MCF 10A (cell line): ENCODE results near the gene PPM1F. TPM values are rescaled to one million over a fixed set of nuclear protein-coding genes. Genes with fewer than 3 reads are reported as not detected.
A peak's percentile ranks its signal among the peaks of the same experiment; 100 is the strongest.

ENCODE experiments used
- BruUV-seq: library from RNA; stranded (reverse); fragments of 400-500 nt; replicated peaks from 2 replicates; lab custom pipeline; 2021; lab: Mats Ljungman, UMichigan
- CTCF ChIA-PET: fragments of 300-600 bp; sonication (Branson Sonifier 250); formaldehyde crosslinking; extraction: SDS; loops from one replicate; lab custom pipeline; 2021; ENCODE audit warnings: antibody characterized with exemption, inconsistent platforms; lab: Yijun Ruan, JAX
- POLR2A ChIA-PET: fragments of 300-600, 350-650 bp; sonication (Branson Sonifier 250); formaldehyde crosslinking; extraction: SDS; loops from one replicate; lab custom pipeline; 2020; ENCODE audit warnings: antibody characterized with exemption, inconsistent platforms; lab: Yijun Ruan, JAX
- DNase-seq: peaks from one replicate; pipeline ENCODE4 v3.0.0-alpha.2; 2018; ENCODE audit not compliant: unreplicated experiment
- H3K27ac Mint-ChIP-seq: one replicate; pipeline ENCODE4 v1.8.0; 2022; ENCODE audit warnings: mild to moderate bottlenecking, low read depth, mixed read lengths; ENCODE audit not compliant: unreplicated experiment
- H3K27me3 Mint-ChIP-seq: one replicate; pipeline ENCODE4 v1.8.0; 2022; ENCODE audit warnings: mixed read lengths; ENCODE audit not compliant: insufficient read depth, unreplicated experiment
- H3K36me3 Mint-ChIP-seq: one replicate; pipeline ENCODE4 v1.8.0; 2022; ENCODE audit warnings: mild to moderate bottlenecking, moderate library complexity, mixed read lengths; ENCODE audit not compliant: insufficient read depth, unreplicated experiment
- H3K4me1 Mint-ChIP-seq: one replicate; pipeline ENCODE4 v1.8.0; 2022; ENCODE audit warnings: mixed read lengths; ENCODE audit not compliant: insufficient read depth, unreplicated experiment
- H3K4me3 Mint-ChIP-seq: one replicate; pipeline ENCODE4 v1.8.0; 2022; ENCODE audit warnings: mild to moderate bottlenecking, moderate library complexity, mixed read lengths; ENCODE audit not compliant: unreplicated experiment
- H3K9me3 Mint-ChIP-seq: one replicate; pipeline ENCODE4 v1.8.0; 2022; ENCODE audit warnings: mixed read lengths; ENCODE audit not compliant: unreplicated experiment
- CTCF ChIP-seq: fragments of 200-600 bp; IDR thresholded peaks from one replicate; pipeline ENCODE4 v1.8.0; 2022; ENCODE audit warnings: antibody characterized with exemption, mild to moderate bottlenecking; ENCODE audit not compliant: unreplicated experiment
- intact Hi-C: fragments of 100-400 bp; cut with micrococcal nuclease; formaldehyde crosslinking; loops from 2 replicates; pipeline ENCODE4 v1.14.1; 2022
- total RNA-seq: library from RNA; stranded (reverse); gene quantifications from 2 replicates; pipeline ENCODE4 v1.2.3, GENCODE V29; 2022

PPM1F gene
- total RNA-seq, 1 experiment from 2014 or later = 32.6 TPM

GRCh38 chr22:21936151-21936775 lies 16.4 kb downstream of the PPM1F start:
- H3K9me3 Mint-ChIP-seq = no peaks in the 10 kb centered on the region
- no TSS peak for BruUV-seq
- peak overlapping the region; percentile 92 for H3K27ac Mint-ChIP-seq
- H3K27me3 Mint-ChIP-seq = no peaks in the 10 kb centered on the region
- H3K4me1 Mint-ChIP-seq = peaks cover 30% of the 10 kb centered on the region
- CTCF ChIA-PET = interaction anchor here (0.5 to 8.5 kb wide), 11 partner anchors 13 to 228 kb away, joined by 3 to 65 read pairs (median 4); partner anchors contain the start of genes PPM1F and TOP3B
- TF ChIP-seq CTCF = no peak
- H3K36me3 Mint-ChIP-seq = peaks cover 37% of the 10 kb centered on the region
- H3K4me3 Mint-ChIP-seq = peak overlapping the region; percentile 69
- DNase-seq = no peak
- intact Hi-C loops = loop anchor here (5.0 kb wide), 1 partner anchor 224 kb away; no protein-coding TSS in a partner anchor
- POLR2A ChIA-PET = interaction anchor here (1.2 to 3.9 kb wide), 6 partner anchors 15 to 201 kb away, joined by 3 to 36 read pairs (median 4); partner anchors contain the start of genes MAPK1, PPM1F and YPEL1

DNA sequence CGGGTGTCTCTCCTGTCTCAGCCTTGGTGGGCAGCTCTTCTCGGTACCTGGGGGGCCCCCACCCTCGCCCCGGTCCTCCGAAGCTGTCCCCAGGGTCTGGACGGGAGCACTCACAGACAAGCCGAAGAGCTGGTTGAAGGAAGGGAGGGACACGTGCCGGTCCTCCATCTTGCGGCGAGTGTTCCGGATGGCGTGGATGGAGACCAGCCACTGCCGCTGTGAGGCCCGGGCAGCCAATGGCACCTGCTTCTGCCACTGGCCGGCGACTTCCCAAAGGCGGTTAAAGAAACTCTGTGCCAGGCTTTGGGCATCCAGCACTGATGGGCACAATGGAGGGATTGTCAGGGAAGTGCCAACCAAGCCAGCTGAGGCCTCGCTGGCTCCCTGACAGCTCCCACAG lies 18.7 kb downstream of the PPM1F start:
- Mint-ChIP-seq H3K4me1 (peaks cover 27% of the 10 kb centered on the region), H3K36me3 (peaks cover 44% of the 10 kb centered on the region), H3K9me3 (no peaks in the 10 kb centered on the region), H3K27ac (no peak overlapping the region), H3K27me3 (no peaks in the 10 kb centered on the region), H3K4me3 (no peak overlapping the region)
- ChIA-PET POLR2A (no interaction called here), CTCF (interaction anchor here (0.6 kb wide), 1 partner anchor 18 kb away, joined by 3 read pairs; no protein-coding TSS in a partner anchor)
- no peak for DNase-seq
- TF ChIP-seq CTCF = no peak
- intact Hi-C loops = no loop called here
- no TSS peak for BruUV-seq

DNA sequence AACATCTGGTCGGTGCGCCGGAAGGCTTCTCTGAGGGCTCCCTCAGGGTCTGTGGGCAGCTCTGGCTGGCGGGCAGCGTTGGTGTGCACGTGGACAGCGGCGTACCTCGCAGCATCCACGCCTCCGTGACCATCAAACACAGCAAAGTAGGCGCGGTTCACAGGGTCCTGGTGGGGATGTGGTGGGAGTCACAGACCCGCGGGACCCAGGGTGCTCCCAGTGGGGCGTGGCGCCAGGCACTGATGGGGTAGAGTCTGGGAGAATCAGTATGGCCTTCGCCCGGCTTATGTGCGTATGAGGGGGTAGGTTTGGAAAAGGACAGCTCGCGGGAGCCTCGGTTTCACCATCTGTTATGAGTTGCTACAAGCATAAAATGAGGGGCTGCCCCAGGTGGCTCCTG lies 19.2 kb downstream of the PPM1F start:
- H3K9me3 Mint-ChIP-seq = no peaks in the 10 kb centered on the region
- H3K27ac Mint-ChIP-seq = no peak overlapping the region
- ChIA-PET POLR2A (no interaction called here), CTCF (no interaction called here)
- H3K27me3 Mint-ChIP-seq = no peaks in the 10 kb centered on the region
- BruUV-seq = no TSS peak
- H3K36me3 Mint-ChIP-seq = peaks cover 46% of the 10 kb centered on the region
- no peak for TF ChIP-seq CTCF
- H3K4me3 Mint-ChIP-seq = no peak overlapping the region
- peaks cover 23% of the 10 kb centered on the region for H3K4me1 Mint-ChIP-seq
- no peak for DNase-seq
- intact Hi-C loops = no loop called here

DNA sequence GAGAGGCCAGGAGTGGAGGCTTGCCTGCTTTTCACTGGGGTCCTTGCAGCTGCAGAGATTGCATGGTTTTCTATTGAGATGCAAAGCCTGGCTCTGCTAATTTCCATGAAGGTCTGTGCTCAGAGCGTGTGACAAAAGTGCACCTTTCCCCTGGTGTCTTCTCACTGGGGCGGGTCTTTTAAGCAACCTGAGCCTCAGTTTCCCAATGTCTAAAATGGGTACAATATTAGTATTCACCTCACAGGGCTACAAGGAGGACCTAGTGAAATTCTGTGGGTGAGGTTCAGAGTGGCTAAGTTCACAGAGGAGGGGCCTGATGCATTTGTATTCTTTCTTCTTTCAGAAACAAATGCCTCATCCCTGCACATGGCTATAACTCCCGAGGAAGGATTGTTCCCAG lies 20.3 kb downstream of the PPM1F start:
- peak overlapping the region; percentile 46 for H3K27ac Mint-ChIP-seq
- H3K27me3 Mint-ChIP-seq = no peaks in the 10 kb centered on the region
- ChIA-PET CTCF (interaction anchor here (0.6 kb wide), 1 partner anchor 179 kb away, joined by 3 read pairs; no protein-coding TSS in a partner anchor), POLR2A (no interaction called here)
- H3K9me3 Mint-ChIP-seq = no peaks in the 10 kb centered on the region
- no peak for DNase-seq
- peaks cover 46% of the 10 kb centered on the region for H3K36me3 Mint-ChIP-seq
- H3K4me3 Mint-ChIP-seq = no peak overlapping the region
- intact Hi-C loops = no loop called here
- TF ChIP-seq CTCF = no peak
- BruUV-seq = no TSS peak
- peaks cover 13% of the 10 kb centered on the region for H3K4me1 Mint-ChIP-seq
